ENCODE data around the gene ABAT.

GRCh38 chr16:8716592-8716991, 42.2 kb downstream of the ABAT start:
- TF ChIP-seq FOXM1 (IDR thresholded peaks at IDR 0.05; ENCODE audit: borderline replicate concordance), result no peak
- TF ChIP-seq PKNOX1 (IDR thresholded peaks at IDR 0.05), result no peak
- no peak for TF ChIP-seq TARDBP (IDR thresholded peaks at IDR 0.05)
- TF ChIP-seq HDGF (IDR thresholded peaks at IDR 0.05; ENCODE audit: borderline replicate concordance), result no peak
- no peak for TF ChIP-seq SP1 (IDR thresholded peaks at IDR 0.05)
- TF ChIP-seq L3MBTL2 (conservative IDR thresholded peaks at IDR 0.05), result no peak
- no peak for TF ChIP-seq LEF1 (IDR thresholded peaks at IDR 0.05; ENCODE audit: borderline replicate concordance)
- TF ChIP-seq FOXK2 (IDR thresholded peaks at IDR 0.05), result no peak
- no peak for TF ChIP-seq BHLHE40 (IDR thresholded peaks at IDR 0.05; ENCODE audit: borderline replicate concordance)
- no peak for TF ChIP-seq ARNT (IDR thresholded peaks at IDR 0.05)

Data from HEK293T (cell line).